Measurements from ENCODE around the gene LGALS3.

The LGALS3 gene

DNA sequence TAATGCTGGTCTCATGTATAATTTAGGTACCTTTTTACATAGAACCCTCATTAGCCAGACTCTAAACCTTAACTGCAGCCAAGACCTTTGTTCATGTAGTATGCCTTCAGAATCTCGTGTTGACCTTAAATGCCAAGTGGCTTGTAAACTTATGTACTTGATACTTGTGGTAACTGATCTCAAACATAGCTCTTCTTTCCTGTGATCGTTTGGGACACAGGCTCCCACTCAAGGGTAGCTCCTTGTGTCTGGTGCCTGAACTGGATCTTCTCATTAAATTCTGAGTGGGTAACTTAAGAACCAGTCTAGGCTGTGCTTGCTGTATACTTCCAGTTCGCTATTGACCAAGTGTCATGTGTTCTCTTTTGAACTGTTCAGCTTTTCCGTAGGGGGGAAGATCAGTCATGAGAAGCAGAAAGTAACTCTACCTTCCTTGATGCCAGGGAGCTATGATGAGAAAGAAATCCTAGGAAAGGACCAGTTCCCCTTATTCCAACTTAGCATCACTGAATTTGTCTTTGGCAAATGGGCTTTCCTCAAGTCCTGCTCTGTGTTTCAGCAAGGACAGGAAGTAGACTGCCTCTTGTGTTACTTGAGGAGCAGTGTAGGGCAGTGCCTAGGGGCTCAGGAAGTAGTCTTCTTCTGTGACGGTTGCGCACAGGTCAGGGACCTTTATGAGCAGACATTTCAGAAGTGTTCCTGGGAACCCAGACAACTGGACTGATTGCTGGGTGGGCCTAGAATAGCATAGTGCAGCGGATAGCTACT is 2.5 kb downstream of the LGALS3 start:
- DNase-seq, result no peak

GRCh38 chr14:55133416-55133815 is 4.4 kb downstream of the LGALS3 start:
- DNase-seq, result no peak

DNA sequence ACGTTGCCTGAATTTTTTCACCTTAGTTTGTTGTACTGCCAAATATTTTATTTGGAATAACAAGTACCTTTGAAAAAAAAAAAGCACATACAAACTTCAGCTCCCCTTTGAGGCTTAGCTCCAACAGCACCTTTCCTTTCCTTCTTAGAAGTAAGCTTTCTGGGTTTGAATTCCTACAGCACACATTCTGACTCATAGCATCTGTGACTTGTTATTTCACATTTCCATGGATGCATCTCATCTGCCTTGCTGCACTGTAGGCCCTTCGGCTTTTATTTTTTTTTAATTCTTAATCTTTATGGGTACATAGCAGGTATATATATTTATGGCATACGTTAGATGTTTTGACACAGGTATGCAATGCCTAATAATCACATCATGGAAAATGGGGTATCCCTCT is 7.2 kb downstream of the LGALS3 start:
- DNase-seq, result no peak

- no peak for DNase-seq
Measured at GRCh38 chr14:55136885-55137786, 8.1 kb downstream of the LGALS3 start.

DNA sequence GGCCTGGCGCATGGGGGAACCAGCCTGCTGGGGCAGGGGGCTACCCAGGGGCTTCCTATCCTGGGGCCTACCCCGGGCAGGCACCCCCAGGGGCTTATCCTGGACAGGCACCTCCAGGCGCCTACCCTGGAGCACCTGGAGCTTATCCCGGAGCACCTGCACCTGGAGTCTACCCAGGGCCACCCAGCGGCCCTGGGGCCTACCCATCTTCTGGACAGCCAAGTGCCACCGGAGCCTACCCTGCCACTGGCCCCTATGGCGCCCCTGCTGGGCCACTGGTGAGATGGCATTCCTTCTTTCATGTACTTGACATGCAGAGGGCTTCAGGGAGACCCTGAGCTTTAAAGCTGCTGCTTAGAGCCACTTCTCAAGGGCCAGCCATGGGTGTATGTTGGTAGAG is 9.0 kb downstream of the LGALS3 start:
- no peak for DNase-seq

GRCh38 chr14:55139141-55139540 is 10.1 kb downstream of the LGALS3 start:
- no peak for DNase-seq

DNA sequence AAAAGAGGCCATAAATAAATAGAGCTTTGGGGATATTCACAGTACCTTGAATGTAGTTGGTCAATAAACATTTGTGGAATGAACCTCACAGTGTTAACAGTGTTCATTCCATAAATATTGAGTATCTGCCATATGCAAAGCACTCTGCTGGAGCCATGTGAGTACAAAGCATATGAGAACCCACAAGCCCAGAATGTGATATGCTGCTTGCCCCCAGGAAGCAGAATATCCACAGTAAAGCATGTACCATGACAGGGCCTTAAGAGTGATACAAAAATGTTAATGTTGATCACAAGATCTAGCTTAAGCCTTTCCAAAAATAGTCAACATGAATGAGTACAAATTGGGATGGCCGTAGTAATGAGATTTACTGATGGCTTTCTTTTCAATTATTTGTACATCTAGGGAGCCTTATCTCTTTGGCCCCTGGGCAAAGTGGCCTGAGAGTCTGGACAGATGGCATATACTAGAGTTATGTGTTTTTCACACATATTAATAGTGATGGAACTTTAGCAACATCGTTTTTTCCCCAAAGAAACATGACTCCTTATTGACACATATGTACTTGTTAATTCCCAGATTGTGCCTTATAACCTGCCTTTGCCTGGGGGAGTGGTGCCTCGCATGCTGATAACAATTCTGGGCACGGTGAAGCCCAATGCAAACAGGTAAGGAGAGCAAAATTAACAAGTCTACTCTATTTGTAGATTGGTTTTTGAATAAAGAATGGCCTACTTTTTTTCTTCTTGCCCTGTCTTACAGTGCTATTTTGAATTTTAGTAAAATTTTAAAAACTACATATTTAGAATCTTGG is 10.9 kb downstream of the LGALS3 start:
- no peak for DNase-seq

DNA sequence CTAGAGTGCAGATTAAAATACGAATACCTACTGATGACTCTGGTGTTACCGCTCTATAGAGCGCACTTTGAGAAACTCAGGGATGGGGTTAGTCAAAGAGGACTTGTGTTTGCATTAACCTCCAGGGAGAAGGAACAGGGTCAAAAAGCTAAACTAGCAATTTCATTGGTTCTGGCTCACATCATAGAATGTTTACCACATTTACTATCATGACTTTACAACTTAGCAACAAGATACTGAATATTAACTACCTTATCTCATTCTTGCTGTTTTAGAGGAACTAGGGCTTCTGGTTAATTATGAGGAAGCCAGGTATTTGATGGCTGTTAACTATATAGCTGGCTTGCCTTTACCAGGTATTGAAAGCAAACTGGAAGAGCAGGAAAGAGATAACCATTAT is 12.8 kb downstream of the LGALS3 start:
- DNase-seq, result no peak

DNA sequence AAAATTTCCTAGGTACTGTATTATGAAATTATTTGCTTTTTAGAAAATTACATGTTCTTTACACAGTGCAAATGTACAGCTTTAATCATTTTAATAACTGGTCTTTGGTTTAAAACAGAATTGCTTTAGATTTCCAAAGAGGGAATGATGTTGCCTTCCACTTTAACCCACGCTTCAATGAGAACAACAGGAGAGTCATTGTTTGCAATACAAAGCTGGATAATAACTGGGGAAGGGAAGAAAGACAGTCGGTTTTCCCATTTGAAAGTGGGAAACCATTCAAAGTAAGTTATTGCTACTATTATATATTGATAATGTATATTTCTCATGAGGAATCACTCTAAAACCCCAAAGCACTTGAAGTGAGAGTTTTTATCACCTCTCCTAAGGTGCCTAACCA is 13.4 kb downstream of the LGALS3 start:
- no peak for DNase-seq

DNA sequence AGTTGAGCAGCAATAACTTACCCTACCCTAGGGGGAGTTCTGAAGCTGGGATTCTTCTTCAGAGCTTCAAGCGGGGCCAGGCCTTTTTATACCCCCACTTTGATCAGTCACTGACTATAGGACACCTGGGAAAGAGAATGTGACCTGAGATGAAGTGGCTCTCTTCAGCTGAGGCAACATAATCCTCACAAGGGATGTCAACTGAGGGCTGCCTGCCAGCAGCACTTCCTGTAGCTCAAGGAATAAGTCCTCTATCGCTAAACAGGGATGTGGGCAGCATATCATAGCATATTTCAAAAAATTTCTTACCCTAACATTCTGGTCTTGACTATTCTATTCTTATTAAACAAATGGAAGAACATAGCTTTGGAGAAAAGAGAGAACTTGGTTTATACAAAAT is 17.4 kb downstream of the LGALS3 start:
- no peak for DNase-seq

DNA sequence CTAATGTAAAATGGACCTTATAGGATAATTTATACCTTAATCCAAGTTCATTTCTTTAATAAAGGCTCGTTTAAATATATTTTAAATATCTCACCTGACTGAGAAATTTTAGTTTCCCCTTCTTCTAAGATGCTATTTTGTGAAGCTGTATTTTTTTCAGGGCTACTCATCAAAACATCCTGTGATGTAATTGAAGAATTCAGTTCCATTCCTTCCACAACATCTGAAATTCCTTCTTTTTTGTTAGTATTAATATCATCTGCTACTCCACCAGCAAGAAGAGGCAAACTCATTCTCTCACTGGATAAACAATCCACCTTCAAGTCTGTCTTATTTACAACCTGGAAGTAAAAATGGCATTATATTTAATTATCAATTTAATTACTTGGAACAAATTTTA is 22.5 kb downstream of the LGALS3 start:
- DNase-seq, result no peak

- DNase-seq, result no peak
Measured at GRCh38 chr14:55152052-55152753, 23.2 kb downstream of the LGALS3 start.

GRCh38 chr14:55153951-55154350 is 24.9 kb downstream of the LGALS3 start:
- DNase-seq, result no peak

DNA sequence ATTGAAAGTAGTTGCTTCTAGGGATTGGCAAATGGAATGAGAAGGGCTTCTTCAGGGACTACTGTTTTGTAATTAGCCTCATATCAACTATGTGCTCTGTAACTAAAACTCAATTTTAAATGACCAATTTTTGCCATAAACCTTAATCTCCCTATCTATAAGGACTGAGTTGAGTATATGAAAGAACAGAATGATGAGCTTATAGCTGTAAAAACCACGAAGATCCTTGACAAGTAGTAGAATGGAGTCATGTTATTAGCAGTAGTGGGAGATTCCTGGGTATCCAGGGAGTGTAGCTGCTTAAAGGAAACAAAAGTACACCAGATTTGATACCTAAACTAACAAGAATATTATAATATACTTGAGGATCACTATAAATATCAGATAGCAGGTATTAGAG is 28.0 kb downstream of the LGALS3 start:
- no peak for DNase-seq

- DNase-seq, result no peak
Measured at GRCh38 chr14:55158412-55158811, 29.4 kb downstream of the LGALS3 start.

GRCh38 chr14:55160989-55161388 is 31.9 kb downstream of the LGALS3 start:
- DNase-seq, result no peak

DNA sequence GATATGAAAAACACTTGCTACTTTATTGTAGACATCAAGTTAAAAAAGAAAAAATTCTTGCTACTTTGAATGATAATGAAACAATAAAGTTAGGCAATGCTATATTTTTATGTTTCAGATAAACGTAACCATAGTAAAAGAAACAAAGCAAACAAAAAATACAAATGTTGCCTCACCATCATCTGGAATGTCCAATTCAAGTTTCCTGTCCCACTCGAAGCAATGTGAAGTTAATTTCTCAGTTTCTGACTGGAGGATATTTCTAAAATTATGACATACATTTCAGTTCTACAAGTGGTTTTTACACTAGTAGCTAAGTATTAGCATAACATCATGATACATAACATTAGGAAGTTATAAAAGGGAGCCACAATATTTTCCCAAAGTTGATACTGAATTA is 41.5 kb downstream of the LGALS3 start:
- no peak for DNase-seq

DNA sequence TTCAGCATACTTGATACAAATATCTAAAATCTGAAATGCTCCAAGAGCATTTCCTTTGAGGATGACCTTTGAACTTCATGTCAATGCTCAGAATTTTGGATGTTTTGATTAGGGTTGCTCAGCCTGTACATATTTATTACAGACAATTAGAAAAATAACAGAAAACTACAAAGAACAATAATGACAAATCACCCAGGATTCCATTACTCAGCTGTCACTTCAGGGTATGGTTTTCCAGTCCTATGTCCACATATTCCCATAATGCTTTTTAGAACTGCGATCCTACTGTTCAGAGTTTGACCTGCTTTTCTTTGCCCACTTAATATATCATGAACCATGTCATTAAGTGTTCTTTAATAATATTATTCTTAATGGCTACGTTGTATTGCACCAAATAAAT is 51.0 kb downstream of the LGALS3 start:
- no peak for DNase-seq

DNA sequence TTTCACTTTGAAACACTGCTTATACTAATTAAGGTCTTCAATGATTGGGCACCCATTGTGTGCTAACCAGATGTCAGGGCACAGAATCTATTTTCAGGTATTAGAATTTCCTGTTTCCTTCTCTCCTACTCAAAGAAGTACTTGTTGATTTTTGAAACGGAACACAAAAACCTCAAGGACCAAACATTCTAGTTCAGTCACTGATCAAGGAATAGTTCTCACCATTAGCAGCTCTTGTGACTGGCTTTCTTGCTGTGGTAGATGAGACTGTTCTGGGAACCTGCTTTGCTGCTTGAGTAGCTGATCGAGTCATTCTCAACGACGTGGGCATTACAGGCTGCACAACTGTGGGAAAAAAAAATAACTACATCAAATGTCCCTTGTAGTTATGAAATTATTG is 51.4 kb downstream of the LGALS3 start:
- DNase-seq, result no peak

GRCh38 chr14:55188686-55189295 is 59.7 kb downstream of the LGALS3 start:
- no peak for DNase-seq

- no peak for DNase-seq
Measured at GRCh38 chr14:55190906-55191202, 61.8 kb downstream of the LGALS3 start.
